ENCODE results near the gene PRELID1. TPM values are rescaled to one million over a fixed set of nuclear protein-coding genes. Genes with fewer than 3 reads are reported as not detected.
A peak's percentile ranks its signal among the peaks of the same experiment; 100 is the strongest.

The PRELID1 gene
- polyA plus RNA-seq, 2 of the 4 experiments (the other 2 are of a cell fraction) = 218 to 250 TPM

- Histone ChIP-seq H3K27ac (no peak overlapping the region), H3K4me1 (peaks cover 16% of the 10 kb centered on the region; the same call in 2 of the 3 replicates), H3K4me2 (no peak overlapping the region), H3K4me3 (no peak overlapping the region), H3K9me3 (no peaks in the 10 kb centered on the region)
- 98% methylated on average over 6 of the region's 7 CpGs for WGBS (ENCODE audit: missing lambda C conversion rate)
- FAIRE-seq (no peak), ATAC-seq (no peak), DNase-seq (ENCODE audit: low read depth in 1 of 2, low spot score in 1 of 2) (no peak)
- ChIA-PET CTCF (interaction anchor here (1.0 to 8.2 kb wide), 8 partner anchors 10 to 203 kb away, joined by 3 to 111 read pairs (median 6); no protein-coding TSS in a partner anchor), POLR2A (no interaction called here)
- no peak for TF ChIP-seq POLR2AphosphoS2 (conservative IDR thresholded peaks at IDR 0.05; ENCODE audit: low read length)
Measured at GRCh38 chr5:177315411-177315810, 11.8 kb downstream of the PRELID1 start.

- 92% methylated on average over 3 of the region's 3 CpGs for WGBS (ENCODE audit: missing lambda C conversion rate)
- no peak for ATAC-seq
- no peak for DNase-seq (ENCODE audit: low read depth in 1 of 2, low spot score in 1 of 2)
- Histone ChIP-seq H3K9me3 (no peaks in the 10 kb centered on the region), H3K4me3 (no peak overlapping the region), H3K4me1 (peaks cover 10% of the 10 kb centered on the region; the same call in 2 of the 3 replicates), H3K27ac (no peak overlapping the region), H3K4me2 (no peak overlapping the region)
- CTCF ChIA-PET = interaction anchor here (1.0 to 8.2 kb wide), 8 partner anchors 11 to 203 kb away, joined by 3 to 111 read pairs (median 6); no protein-coding TSS in a partner anchor
- FAIRE-seq = no peak
- POLR2A ChIA-PET = no interaction called here
- TF ChIP-seq PHF8 (IDR thresholded peaks at IDR 0.05; ENCODE audit: borderline replicate concordance, low read depth) (no peak), HDAC2 (IDR thresholded peaks at IDR 0.05) (no peak), MAX (IDR thresholded peaks at IDR 0.05) (no peak), POLR2A (IDR thresholded peaks at IDR 0.05; ENCODE audit: low read length) (no peak), ZNF302 (CRISPR knock-in tag; IDR thresholded peaks at IDR 0.05) (no peak), ZSCAN20 (CRISPR knock-in tag; IDR thresholded peaks at IDR 0.05) (no peak), EP300 (IDR thresholded peaks at IDR 0.05) (no peak), ZC3H11A (IDR thresholded peaks at IDR 0.05) (no peak), JUN (IDR thresholded peaks at IDR 0.05) (no peak)
Measured at GRCh38 chr5:177316005-177316404, 12.4 kb downstream of the PRELID1 start.

- no peak overlapping the region for H3K4me2 ChIP-seq
- ChIA-PET POLR2A (no interaction called here), CTCF (interaction anchor here (0.6 to 8.2 kb wide), 33 partner anchors 9 to 205 kb away, joined by 3 to 111 read pairs (median 4); partner anchors contain the start of genes F12, LMAN2 and SLC34A1)
- peaks cover 2% of the 10 kb centered on the region; the same call in 2 of the 3 replicates for H3K4me1 ChIP-seq
- peak; percentile 96 for TF ChIP-seq CTCF (IDR thresholded peaks at IDR 0.05)
- no peak for TF ChIP-seq ZNF302 (CRISPR knock-in tag; IDR thresholded peaks at IDR 0.05)
- TF ChIP-seq FOSL2 (IDR thresholded peaks at IDR 0.05) = no peak
- TF ChIP-seq FOSL2 (CRISPR knock-in tag; IDR thresholded peaks at IDR 0.05) = no peak
- peak; percentile 88 to 92 for TF ChIP-seq RAD21 (conservative IDR thresholded peaks at IDR 0.05 in 1 of 2, IDR thresholded peaks at IDR 0.05 in 1 of 2)
- peak; percentile 78 for TF ChIP-seq SMC3 (IDR thresholded peaks at IDR 0.05)
- no peak for TF ChIP-seq KDM1A (IDR thresholded peaks at IDR 0.05; ENCODE audit: low read depth)
- no peak for TF ChIP-seq RARB (CRISPR knock-in tag; IDR thresholded peaks at IDR 0.05)
- peak in 1 of 2 experiments; percentile 15; a peak in 1 of 4 replicates for TF ChIP-seq CEBPB (IDR thresholded peaks at IDR 0.05)
- 30% methylated on average over 7 of the region's 7 CpGs for WGBS (ENCODE audit: missing lambda C conversion rate)
- no peak overlapping the region for H3K4me3 ChIP-seq
- H3K27ac ChIP-seq = no peak overlapping the region
- no peaks in the 10 kb centered on the region for H3K9me3 ChIP-seq
- peak; percentile 51 to 76; a peak in 5 of 6 replicates for ATAC-seq
- FAIRE-seq = peak; percentile 43
- DNase-seq (ENCODE audit: low read depth in 1 of 2, low spot score in 1 of 2) = peak; percentile 79 to 82
Measured at GRCh38 chr5:177317959-177318377, 14.4 kb downstream of the PRELID1 start.

- Histone ChIP-seq H3K27ac (no peak overlapping the region), H3K9me3 (no peaks in the 10 kb centered on the region), H3K4me2 (no peak overlapping the region), H3K4me1 (peaks cover 8% of the 10 kb centered on the region), H3K4me3 (no peak overlapping the region)
- TF ChIP-seq MYC (IDR thresholded peaks at IDR 0.05; ENCODE audit: borderline replicate concordance, low read length) = no peak
- no peak for TF ChIP-seq ZFP36 (IDR thresholded peaks at IDR 0.05; ENCODE audit: borderline replicate concordance, partially characterized antibody)
- TF ChIP-seq RAD21 (conservative IDR thresholded peaks at IDR 0.05 in 1 of 2, IDR thresholded peaks at IDR 0.05 in 1 of 2) = no peak
- no peak for TF ChIP-seq PHF8 (IDR thresholded peaks at IDR 0.05; ENCODE audit: borderline replicate concordance, low read depth)
- TF ChIP-seq ZSCAN20 (CRISPR knock-in tag; IDR thresholded peaks at IDR 0.05) = no peak
- no peak for TF ChIP-seq FOSL2 (IDR thresholded peaks at IDR 0.05)
- TF ChIP-seq FOSL2 (CRISPR knock-in tag; IDR thresholded peaks at IDR 0.05) = no peak
- TF ChIP-seq TFCP2L1 (CRISPR knock-in tag; IDR thresholded peaks at IDR 0.05) = no peak
- TF ChIP-seq GATA3 (IDR thresholded peaks at IDR 0.05; ENCODE audit: borderline replicate concordance) = no peak
- TF ChIP-seq SREBF2 (IDR thresholded peaks at IDR 0.05) = no peak
- no peak for TF ChIP-seq HOXB13 (CRISPR knock-in tag; IDR thresholded peaks at IDR 0.05; ENCODE audit: low read depth)
- no peak for TF ChIP-seq NFE2L2 (conservative IDR thresholded peaks at IDR 0.05; ENCODE audit: low read length)
- TF ChIP-seq CHD4 (IDR thresholded peaks at IDR 0.05; ENCODE audit: borderline replicate concordance) = no peak
- ATAC-seq (no peak), DNase-seq (ENCODE audit: low read depth in 1 of 2, low spot score in 1 of 2) (no peak), FAIRE-seq (no peak)
- CTCF ChIA-PET = interaction anchor here (0.5 to 8.2 kb wide), 13 partner anchors 8 to 207 kb away, joined by 3 to 111 read pairs (median 14); no protein-coding TSS in a partner anchor
- WGBS (ENCODE audit: missing lambda C conversion rate) = 91% methylated on average over 14 of the region's 14 CpGs
- POLR2A ChIA-PET = no interaction called here
Measured at GRCh38 chr5:177319913-177320588, 16.5 kb downstream of the PRELID1 start.

All from A549 (cell line).